GM19238 (cell line): ENCODE measurements around the gene SLC6A5.
"Not testable (repeated sequence)": the region's sequence is repeated elsewhere in the genome, so short reads cannot be mapped to it uniquely, and the experiment has no call there.

ENCODE experiments used
- DNase-seq: peaks from one replicate; pipeline ENCODE4 v3.0.0; 2011; ENCODE audit warnings: low spot score; ENCODE audit not compliant: insufficient read length

Gene SLC6A5

GRCh38 chr11:20599221-20600019 lies at the start of gene SLC6A5:
Gene SLC6A5 (plus strand): TSS chr11:20599608. CDS start chr11:20599673, 65 bp downstream.
- DNase-seq: peak; percentile 28

- no peak for DNase-seq
Observed at GRCh38 chr11:20551096-20551495, 48.3 kb upstream of the SLC6A5 start.

- DNase-seq: no peak
Observed at GRCh38 chr11:20555783-20556182, 43.6 kb upstream of the SLC6A5 start.

GRCh38 chr11:20556396-20556795 lies 43.0 kb upstream of the SLC6A5 start:
- not testable (repeated sequence) for DNase-seq

GRCh38 chr11:20558741-20559140 lies 40.7 kb upstream of the SLC6A5 start:
- no peak for DNase-seq

GRCh38 chr11:20559523-20560300 lies 39.7 kb upstream of the SLC6A5 start:
- DNase-seq: no peak

GRCh38 chr11:20561915-20562314 lies 37.5 kb upstream of the SLC6A5 start:
- DNase-seq: no peak

GRCh38 chr11:20563866-20564265 lies 35.5 kb upstream of the SLC6A5 start:
- DNase-seq: no peak

- DNase-seq: no peak
Observed at GRCh38 chr11:20564846-20565635, 34.4 kb upstream of the SLC6A5 start.

- not testable (repeated sequence) for DNase-seq
Observed at GRCh38 chr11:20566115-20566514, 33.3 kb upstream of the SLC6A5 start.

- DNase-seq: no peak
Observed at GRCh38 chr11:20566591-20567434, 32.6 kb upstream of the SLC6A5 start.

GRCh38 chr11:20579725-20580124 lies 19.7 kb upstream of the SLC6A5 start:
- DNase-seq: not testable (repeated sequence)

GRCh38 chr11:20583201-20583600 lies 16.2 kb upstream of the SLC6A5 start:
- DNase-seq: no peak

GRCh38 chr11:20584093-20584774 lies 15.2 kb upstream of the SLC6A5 start:
- DNase-seq: no peak

GRCh38 chr11:20589796-20590195 lies 9.6 kb upstream of the SLC6A5 start:
- DNase-seq: no peak

- DNase-seq: no peak
Observed at GRCh38 chr11:20590381-20590780, 9.0 kb upstream of the SLC6A5 start.

- DNase-seq: no peak
Observed at GRCh38 chr11:20592741-20593140, 6.7 kb upstream of the SLC6A5 start.

- no peak for DNase-seq
Observed at GRCh38 chr11:20594274-20595061, 4.9 kb upstream of the SLC6A5 start.

GRCh38 chr11:20595101-20595500 lies 4.3 kb upstream of the SLC6A5 start:
- no peak for DNase-seq
